Left ventricle myocardium inferior (tissue), 1 donor: ENCODE results near the gene SYS1. TPM values are rescaled to one million over a fixed set of nuclear protein-coding genes. Genes with fewer than 3 reads are reported as not detected.

ENCODE experiments used
- DNase-seq: peaks from one replicate; pipeline ENCODE4 v3.0.0-alpha.2; 2020
- H3K27ac ChIP-seq: fragments of 200-600 bp; replicated peaks from 2 replicates; pipeline ENCODE4 v1.8.0; 2021
- H3K27me3 ChIP-seq: fragments of 200-600 bp; 2 replicates; pipeline ENCODE4 v1.8.0; 2021; ENCODE audit warnings: low read depth
- H3K36me3 ChIP-seq: fragments of 200-600 bp; 2 replicates; pipeline ENCODE4 v1.8.0; 2021
- H3K4me1 ChIP-seq: fragments of 200-600 bp; 2 replicates; pipeline ENCODE4 v1.8.0; 2021
- H3K4me3 ChIP-seq: fragments of 200-600 bp; 2 replicates; pipeline ENCODE4 v1.8.0; 2021; ENCODE audit warnings: mild to moderate bottlenecking, moderate library complexity
- H3K9me3 ChIP-seq: fragments of 200-600 bp; replicated peaks from 2 replicates; pipeline ENCODE4 v1.8.0; 2021
- intact Hi-C: fragments of 100-400 bp; cut with micrococcal nuclease; formaldehyde crosslinking; loops from one replicate; pipeline ENCODE4 v1.11.0; 2022
- long read RNA-seq: library from polyadenylated mRNA; unstranded; transcript quantifications from one replicate; pipeline ENCODE4 v2.0.0, GENCODE V29; 2021
- total RNA-seq: library from RNA; stranded (reverse); fragmentation: NEBNext Ultra II Directional; extraction: Animal tissue kit (Norgen Biotek cat#: 25700); gene quantifications from one replicate; pipeline ENCODE4 v1.2.1, GENCODE V29; 2021
- TF ChIP-seq, protein P1 (sequence below): fragments of 200-600 bp; IDR thresholded peaks from 2 replicates; pipeline ENCODE4 v1.8.0; 2021; ENCODE audit warnings: antibody characterized with exemption, mild to moderate bottlenecking, borderline replicate concordance
- donor health status: DM: no; HTN: yes; CAD: no; lungs with severe emphysema.

The SYS1 gene
- total RNA-seq: 20.8 TPM
- long read RNA-seq, transcript SYS1-201 (4 exons, 2,862 nt): major isoform, 44 of 51 reads
- long read RNA-seq, partial matches to known transcripts: 0 of 51 reads
- long read RNA-seq, other reads (novel, unspliced or antisense): 4 of 51 reads

DNA sequence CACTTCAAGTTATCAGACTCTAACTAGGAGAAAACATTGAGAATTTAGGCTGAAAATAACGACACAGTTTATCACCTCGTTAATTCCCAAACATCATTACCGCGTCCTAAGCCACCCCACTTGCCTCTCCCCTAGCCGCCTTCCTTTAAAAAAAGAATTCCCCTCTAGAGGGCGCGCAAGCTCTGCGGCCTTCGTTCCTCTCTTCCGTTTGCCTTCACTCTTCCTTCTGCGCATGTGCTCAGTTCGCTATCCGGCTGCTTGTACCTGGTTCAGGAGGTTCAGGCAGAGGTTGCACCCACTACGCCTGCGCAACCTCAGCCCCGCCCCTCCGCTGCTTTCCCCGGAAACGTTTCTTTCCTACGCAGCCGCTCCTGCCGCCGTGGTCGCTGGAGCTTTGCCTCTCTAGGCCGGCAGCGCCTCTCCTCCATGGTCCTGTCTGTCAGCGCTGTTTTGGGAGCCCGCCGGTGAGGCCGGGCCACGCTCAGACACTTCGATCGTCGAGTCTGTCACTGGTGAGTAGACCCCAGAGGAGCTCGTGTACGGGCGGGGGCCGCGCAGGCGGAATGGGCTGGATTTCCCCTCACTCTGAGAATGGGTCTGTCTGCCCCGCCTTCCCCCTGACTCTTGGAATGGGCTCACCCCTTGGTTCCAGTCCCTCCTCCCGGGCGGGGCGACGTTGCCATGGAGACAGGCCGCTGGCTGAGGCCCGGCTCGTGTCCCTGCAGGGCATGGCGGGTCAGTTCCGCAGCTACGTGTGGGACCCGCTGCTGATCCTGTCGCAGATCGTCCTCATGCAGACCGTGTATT is at the start of gene SYS1:
TSS of gene SYS1 (plus strand) at position 353 of the 807 bp plus-strand sequence. CDS start at position 729, 376 bp downstream.
- Histone ChIP-seq H3K27me3 (no peaks in the 10 kb centered on the region), H3K36me3 (peaks cover 30% of the 10 kb centered on the region), H3K4me1 (peaks cover 57% of the 10 kb centered on the region), H3K27ac (peak within 1 kb of the TSS; percentile 95), H3K4me3 (peak within 1 kb of the TSS; percentile 79), H3K9me3 (no peaks in the 10 kb centered on the region)
- TF ChIP-seq, protein P1, sequence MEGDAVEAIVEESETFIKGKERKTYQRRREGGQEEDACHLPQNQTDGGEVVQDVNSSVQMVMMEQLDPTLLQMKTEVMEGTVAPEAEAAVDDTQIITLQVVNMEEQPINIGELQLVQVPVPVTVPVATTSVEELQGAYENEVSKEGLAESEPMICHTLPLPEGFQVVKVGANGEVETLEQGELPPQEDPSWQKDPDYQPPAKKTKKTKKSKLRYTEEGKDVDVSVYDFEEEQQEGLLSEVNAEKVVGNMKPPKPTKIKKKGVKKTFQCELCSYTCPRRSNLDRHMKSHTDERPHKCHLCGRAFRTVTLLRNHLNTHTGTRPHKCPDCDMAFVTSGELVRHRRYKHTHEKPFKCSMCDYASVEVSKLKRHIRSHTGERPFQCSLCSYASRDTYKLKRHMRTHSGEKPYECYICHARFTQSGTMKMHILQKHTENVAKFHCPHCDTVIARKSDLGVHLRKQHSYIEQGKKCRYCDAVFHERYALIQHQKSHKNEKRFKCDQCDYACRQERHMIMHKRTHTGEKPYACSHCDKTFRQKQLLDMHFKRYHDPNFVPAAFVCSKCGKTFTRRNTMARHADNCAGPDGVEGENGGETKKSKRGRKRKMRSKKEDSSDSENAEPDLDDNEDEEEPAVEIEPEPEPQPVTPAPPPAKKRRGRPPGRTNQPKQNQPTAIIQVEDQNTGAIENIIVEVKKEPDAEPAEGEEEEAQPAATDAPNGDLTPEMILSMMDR: peak; percentile 93
- DNase-seq: peak; percentile 98
- intact Hi-C loops: no loop called here

DNA sequence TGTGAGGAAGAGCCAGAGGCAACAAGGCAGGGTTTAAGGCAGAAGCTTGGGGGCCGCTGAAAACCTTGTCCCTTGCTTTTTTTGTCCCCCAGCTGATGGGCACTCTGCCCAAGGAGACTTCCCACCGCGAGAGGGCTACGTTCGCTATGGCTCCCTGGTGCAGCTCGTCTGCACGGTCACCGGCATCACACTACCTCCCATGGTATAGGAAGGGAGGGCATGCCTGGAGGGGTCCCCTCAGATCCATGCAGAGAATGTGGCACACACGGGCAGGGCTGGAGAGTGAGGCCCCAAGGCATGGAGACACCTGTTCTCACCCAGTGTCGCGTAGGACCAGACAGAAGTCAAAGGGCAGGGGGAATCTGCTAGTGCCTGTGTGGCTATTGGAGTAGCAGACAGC is 49.0 kb upstream of the SYS1 start:
- intact Hi-C loops: no loop called here
- peaks cover 88% of the 10 kb centered on the region for H3K27me3 ChIP-seq
- no peaks in the 10 kb centered on the region for H3K9me3 ChIP-seq
- no peaks in the 10 kb centered on the region for H3K36me3 ChIP-seq
- no peak for DNase-seq
- no peaks in the 10 kb centered on the region for H3K4me1 ChIP-seq
- H3K4me3 ChIP-seq: no peak overlapping the region
- no peak overlapping the region for H3K27ac ChIP-seq
- TF ChIP-seq, protein P1: no peak

DNA sequence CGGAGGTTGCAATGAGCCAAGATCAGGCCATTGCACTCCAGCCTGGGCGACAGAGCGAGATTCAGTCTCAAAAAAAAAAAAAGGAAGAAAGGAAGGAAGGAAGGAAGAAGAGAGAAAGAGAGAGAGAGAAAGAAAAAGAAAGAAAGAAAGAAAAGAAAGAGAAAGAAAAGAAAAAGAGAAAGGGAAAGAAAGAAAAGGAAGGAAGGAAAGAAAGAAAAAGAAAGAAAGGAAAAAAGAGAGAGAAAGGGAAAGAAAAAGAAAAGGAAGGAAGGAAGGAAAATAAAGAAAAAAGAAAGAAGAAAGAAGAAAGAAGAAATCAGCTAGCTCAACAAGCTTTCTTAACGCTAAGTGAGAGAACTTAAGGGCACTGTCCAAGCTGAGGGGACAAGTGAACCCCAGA is 47.3 kb upstream of the SYS1 start:
- intact Hi-C loops: no loop called here
- H3K36me3 ChIP-seq: no peaks in the 10 kb centered on the region
- TF ChIP-seq, protein P1: no peak
- DNase-seq: no peak
- H3K27ac ChIP-seq: no peak overlapping the region
- no peak overlapping the region for H3K4me3 ChIP-seq
- H3K9me3 ChIP-seq: no peaks in the 10 kb centered on the region
- H3K27me3 ChIP-seq: peaks cover 71% of the 10 kb centered on the region
- H3K4me1 ChIP-seq: no peaks in the 10 kb centered on the region

DNA sequence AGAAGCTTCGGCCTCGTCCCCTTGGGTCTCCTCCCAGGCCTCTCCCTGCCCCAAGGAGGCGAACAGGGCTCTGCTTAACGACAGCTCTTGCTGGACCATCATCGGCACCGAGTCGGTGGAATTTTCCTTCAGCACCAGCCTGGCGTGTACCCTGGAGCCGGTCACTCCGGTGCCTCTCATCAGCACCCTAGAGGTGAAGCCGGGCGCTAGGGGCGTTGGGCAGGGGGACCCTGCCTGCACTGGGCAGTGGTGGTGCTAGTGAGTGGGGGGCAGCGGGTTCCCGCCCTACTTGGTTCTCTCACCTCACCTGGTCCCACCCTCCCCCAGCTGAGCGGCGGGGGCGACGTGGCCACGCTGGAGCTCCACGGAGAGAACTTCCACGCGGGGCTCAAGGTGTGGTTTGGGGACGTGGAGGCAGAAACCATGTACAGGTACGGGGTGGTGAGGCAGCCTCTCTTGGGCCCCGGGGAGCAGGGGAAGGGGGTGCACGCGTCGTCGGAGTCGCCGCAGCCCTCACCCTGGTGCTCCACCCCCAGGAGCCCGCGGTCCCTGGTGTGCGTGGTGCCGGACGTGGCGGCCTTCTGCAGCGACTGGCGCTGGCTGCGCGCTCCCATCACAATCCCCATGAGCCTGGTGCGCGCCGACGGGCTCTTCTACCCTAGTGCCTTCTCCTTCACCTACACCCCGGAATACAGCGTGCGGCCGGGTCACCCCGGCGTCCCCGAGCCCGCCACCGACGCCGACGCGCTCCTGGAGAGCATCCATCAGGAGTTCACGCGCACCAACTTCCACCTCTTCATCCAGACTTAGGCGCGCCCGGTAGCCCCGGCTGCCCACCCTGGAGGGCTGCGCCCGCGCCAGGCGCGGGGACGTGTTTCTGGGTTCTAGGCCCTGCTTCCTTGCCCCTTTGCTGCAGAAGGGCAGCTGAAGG is 46.5 kb upstream of the SYS1 start:
- DNase-seq: no peak
- H3K27me3 ChIP-seq: peaks cover 64% of the 10 kb centered on the region
- H3K27ac ChIP-seq: no peak overlapping the region
- no peaks in the 10 kb centered on the region for H3K4me1 ChIP-seq
- TF ChIP-seq, protein P1: no peak
- no peak overlapping the region for H3K4me3 ChIP-seq
- intact Hi-C loops: no loop called here
- H3K9me3 ChIP-seq: no peaks in the 10 kb centered on the region
- H3K36me3 ChIP-seq: no peaks in the 10 kb centered on the region

DNA sequence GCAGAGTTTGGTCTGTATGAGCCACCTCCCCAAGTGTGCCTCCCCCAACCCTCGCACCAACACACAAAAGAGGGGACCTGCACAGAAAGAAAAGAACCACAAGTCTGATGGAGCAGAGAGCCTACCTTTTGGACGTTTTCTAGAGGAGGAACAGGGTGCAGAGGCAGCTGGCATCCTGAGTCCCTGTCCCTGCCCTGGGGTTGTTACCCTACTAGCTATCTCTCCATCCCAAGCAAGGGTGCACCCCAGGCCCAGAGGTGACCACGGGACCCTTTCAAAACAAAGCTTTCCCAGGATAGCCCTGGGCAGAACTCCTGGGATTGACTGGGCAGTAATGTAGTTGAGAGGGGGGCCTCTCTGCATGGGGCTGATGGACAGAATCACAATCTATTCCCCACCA is 45.1 kb upstream of the SYS1 start:
- Histone ChIP-seq H3K27ac (no peak overlapping the region), H3K4me1 (no peaks in the 10 kb centered on the region), H3K9me3 (no peaks in the 10 kb centered on the region), H3K4me3 (no peak overlapping the region), H3K36me3 (no peaks in the 10 kb centered on the region), H3K27me3 (peaks cover 52% of the 10 kb centered on the region)
- intact Hi-C loops: no loop called here
- no peak for DNase-seq
- TF ChIP-seq, protein P1: no peak
